Measurements from ENCODE around the gene TSPAN8. TPM values are rescaled to one million over a fixed set of nuclear protein-coding genes. Genes with fewer than 3 reads are reported as not detected.

Gene TSPAN8
- total and polyA plus RNA-seq, 10 of the 15 experiments (the other 5 are each of a cell fraction or from before 2014, with no cell fraction given), result 0.16 to 0.49 TPM; not detected in 8

GRCh38 chr12:71200706-71201105 is 42.9 kb upstream of the TSPAN8 start (continued):
- no peak for TF ChIP-seq POLR2AphosphoS5 (IDR thresholded peaks at IDR 0.05; ENCODE audit: low read length)
- no peak for TF ChIP-seq KAT2A (conservative IDR thresholded peaks at IDR 0.05; ENCODE audit: control insufficient read depth, low read depth, low read length)
- no peak for TF ChIP-seq SMC3 (IDR thresholded peaks at IDR 0.05; ENCODE audit: borderline replicate concordance, low read length)
- no peak for TF ChIP-seq ZNF384 (IDR thresholded peaks at IDR 0.05; ENCODE audit: borderline replicate concordance, low read depth, low read length)
- TF ChIP-seq ETV6 (conservative IDR thresholded peaks at IDR 0.05 in 1 of 2, IDR thresholded peaks at IDR 0.05 in 1 of 2; ENCODE audit: borderline replicate concordance in 1 of 2, low read depth in 1 of 2), result no peak
- TF ChIP-seq CREB1 (IDR thresholded peaks at IDR 0.05; ENCODE audit: low read depth), result no peak

- Histone ChIP-seq H2AFZ (ENCODE audit: control insufficient read depth, low read depth, low read length) (no peak overlapping the region), H3K4me3 (no peak overlapping the region), H3K4me2 (ENCODE audit: control insufficient read depth, insufficient read depth) (no peak overlapping the region), H3K27ac (ENCODE audit: control insufficient read depth, insufficient read depth) (no peak overlapping the region), H3K9ac (ENCODE audit: control insufficient read depth, insufficient read depth, low read length) (no peak overlapping the region), H4K20me1 (ENCODE audit: control insufficient read depth, insufficient read depth) (no peaks in the 10 kb centered on the region), H3K9me3 (replicated peaks; ENCODE audit: control insufficient read depth, insufficient read depth, low read length) (no peaks in the 10 kb centered on the region), H3K79me2 (ENCODE audit: control insufficient read depth, insufficient read depth, low read length) (no peaks in the 10 kb centered on the region), H3K27me3 (replicated peaks in 1 of 2; ENCODE audit: control insufficient read depth in 2 of 2, insufficient read depth in 2 of 2, low read length in 1 of 2) (no peaks in the 10 kb centered on the region), H3K36me3 (ENCODE audit: control insufficient read depth in 2 of 2, insufficient read depth in 2 of 2, low read length in 1 of 2) (no peaks in the 10 kb centered on the region), H3K4me1 (ENCODE audit: control insufficient read depth, insufficient read depth, low read length) (no peaks in the 10 kb centered on the region)
- TF ChIP-seq ZNF274 (IDR thresholded peaks at IDR 0.05; ENCODE audit: insufficient read depth, insufficient read length), result no peak
- intact Hi-C loops (cut with micrococcal nuclease; ENCODE audit: unreplicated experiment) (no loop called here), in situ Hi-C loops (cut with MboI) (no loop called here)
- BruUV-seq (replicated peaks), result no TSS peak
- SMC1A ChIA-PET (ENCODE audit: uncharacterized antibody, unreplicated experiment), result interaction anchor here (1.0 kb wide), 1 partner anchor 9 kb away, joined by 3 read pairs; no protein-coding TSS in a partner anchor
- ATAC-seq (no peak), FAIRE-seq (no peak), DNase-seq (ENCODE audit: low read depth, low spot score) (no peak)
- RAD21 ChIA-PET (ENCODE audit: unreplicated experiment), result no interaction called here
- CTCF ChIA-PET, result no interaction called here
- POLR2A ChIA-PET, result no interaction called here
These were observed 39.7 kb upstream of the TSPAN8 start for GRCh38 chr12:71197460-71197859.
